GM21367 (cell line): ENCODE results near the gene MMP17.
"Not testable (repeated sequence)": the region's sequence is repeated elsewhere in the genome, so short reads cannot be mapped to it uniquely, and the experiment has no call there.

ENCODE experiments used
- ATAC-seq: cut with Tn5 transposase; IDR thresholded peaks from one replicate; pipeline ENCODE4 v1.9.1; 2021; ENCODE audit not compliant: unreplicated experiment

The MMP17 gene

GRCh38 chr12:131862994-131863710 lies 35.0 kb downstream of the MMP17 start:
- ATAC-seq, result no peak

GRCh38 chr12:131863711-131864396 lies 35.7 kb downstream of the MMP17 start:
- no peak for ATAC-seq

GRCh38 chr12:131864469-131864868 lies 36.3 kb downstream of the MMP17 start:
- ATAC-seq, result no peak

- no peak for ATAC-seq
Measured at GRCh38 chr12:131865180-131865875, 37.1 kb downstream of the MMP17 start.

GRCh38 chr12:131867471-131867870 lies 39.3 kb downstream of the MMP17 start:
- no peak for ATAC-seq

GRCh38 chr12:131867891-131868675 lies 39.9 kb downstream of the MMP17 start:
- no peak for ATAC-seq

- no peak for ATAC-seq
Measured at GRCh38 chr12:131869871-131870418, 41.8 kb downstream of the MMP17 start.

GRCh38 chr12:131871677-131872076 lies 43.5 kb downstream of the MMP17 start:
- ATAC-seq, result no peak

- ATAC-seq, result no peak
Measured at GRCh38 chr12:131872154-131873051, 44.2 kb downstream of the MMP17 start.

- ATAC-seq, result no peak
Measured at GRCh38 chr12:131873293-131873692, 45.1 kb downstream of the MMP17 start.

- ATAC-seq, result not testable (repeated sequence)
Measured at GRCh38 chr12:131874972-131875371, 46.8 kb downstream of the MMP17 start.

GRCh38 chr12:131877216-131877615 lies 49.0 kb downstream of the MMP17 start:
- not testable (repeated sequence) for ATAC-seq

- not testable (repeated sequence) for ATAC-seq
Measured at GRCh38 chr12:131878436-131878835, 50.2 kb downstream of the MMP17 start.

- no peak for ATAC-seq
Measured at GRCh38 chr12:131882804-131883520, 54.8 kb downstream of the MMP17 start.

GRCh38 chr12:131883521-131883900 lies 55.3 kb downstream of the MMP17 start:
- ATAC-seq, result no peak

GRCh38 chr12:131885076-131885475 lies 56.9 kb downstream of the MMP17 start:
- not testable (repeated sequence) for ATAC-seq

- no peak for ATAC-seq
Measured at GRCh38 chr12:131885543-131886057, 57.4 kb downstream of the MMP17 start.

- not testable (repeated sequence) for ATAC-seq
Measured at GRCh38 chr12:131891722-131892121, 63.5 kb downstream of the MMP17 start.
